ENCODE data around the gene IL25. TPM values are rescaled to one million over a fixed set of nuclear protein-coding genes. Genes with fewer than 3 reads are reported as not detected.

The IL25 gene
- total and polyA plus RNA-seq, 7 donors, result 0.01 TPM; not detected in 6

GRCh38 chr14:23344481-23344880 lies 28.1 kb upstream of the IL25 start:
- intact Hi-C loops (cut with DNase I), result no loop called here
- H3K4me3 ChIP-seq, result no peak overlapping the region
- ATAC-seq (no peak), DNase-seq (no peak)
- H3K27me3 ChIP-seq (ENCODE audit: insufficient read depth in 3 of 3, low read length in 2 of 3), result no peaks in the 10 kb centered on the region
- H3K4me1 ChIP-seq, result no peaks in the 10 kb centered on the region
- TF ChIP-seq CTCF (IDR thresholded peaks at IDR 0.05), result no peak
- WGBS, 3 donors, result 55 to 66% (median 60%) methylated on average over 3 of the region's 3 CpGs
- no peak overlapping the region for H3K27ac ChIP-seq
- no peaks in the 10 kb centered on the region for H3K36me3 ChIP-seq (ENCODE audit: insufficient read depth in 1 of 2, low read depth in 1 of 2)
- H3K9me3 ChIP-seq, result no peaks in the 10 kb centered on the region

GRCh38 chr14:23345987-23346692 lies 26.5 kb upstream of the IL25 start:
- no peaks in the 10 kb centered on the region for H3K36me3 ChIP-seq (ENCODE audit: insufficient read depth in 1 of 2, low read depth in 1 of 2)
- H3K4me1 ChIP-seq, result no peaks in the 10 kb centered on the region
- no peak overlapping the region for H3K27ac ChIP-seq
- intact Hi-C loops (cut with DNase I), result no loop called here
- H3K9me3 ChIP-seq, result no peaks in the 10 kb centered on the region
- H3K27me3 ChIP-seq (ENCODE audit: insufficient read depth in 3 of 3, low read length in 2 of 3), result peaks cover 0 to 12% (median 0%) of the 10 kb centered on the region in 3 donors
- WGBS, 3 donors, result 73 to 86% (median 83%) methylated on average over 13 of the region's 13 CpGs
- no peak for TF ChIP-seq CTCF (IDR thresholded peaks at IDR 0.05)
- H3K4me3 ChIP-seq, result no peak overlapping the region
- DNase-seq (no peak), ATAC-seq (no peak)

GRCh38 chr14:23346693-23347405 lies 25.8 kb upstream of the IL25 start:
- no peaks in the 10 kb centered on the region for H3K36me3 ChIP-seq (ENCODE audit: insufficient read depth in 1 of 2, low read depth in 1 of 2)
- DNase-seq (no peak), ATAC-seq (no peak)
- intact Hi-C loops (cut with DNase I), result no loop called here
- H3K4me3 ChIP-seq, result no peak overlapping the region
- H3K9me3 ChIP-seq, result no peaks in the 10 kb centered on the region
- WGBS, 3 donors, result 80 to 81% (median 81%) methylated on average over 24 to 27 of the region's 27 CpGs
- no peak for TF ChIP-seq CTCF (IDR thresholded peaks at IDR 0.05)
- no peak overlapping the region for H3K27ac ChIP-seq
- peaks cover 0 to 19% (median under 1%) of the 10 kb centered on the region in 3 donors for H3K27me3 ChIP-seq (ENCODE audit: insufficient read depth in 3 of 3, low read length in 2 of 3)
- H3K4me1 ChIP-seq, result peaks cover 3% of the 10 kb centered on the region

GRCh38 chr14:23347406-23348296 lies 25.0 kb upstream of the IL25 start:
- WGBS, 3 donors, result 90 to 95% (median 95%) methylated on average over 17 to 19 of the region's 19 CpGs
- no peak for TF ChIP-seq CTCF (IDR thresholded peaks at IDR 0.05)
- Histone ChIP-seq H3K4me1 (peaks cover 11% of the 10 kb centered on the region), H3K4me3 (no peak overlapping the region), H3K9me3 (no peaks in the 10 kb centered on the region), H3K27ac (no peak overlapping the region), H3K36me3 (ENCODE audit: insufficient read depth in 1 of 2, low read depth in 1 of 2) (no peaks in the 10 kb centered on the region), H3K27me3 (ENCODE audit: insufficient read depth in 3 of 3, low read length in 2 of 3) (peaks cover 0 to 27% (median 7%) of the 10 kb centered on the region in 3 donors)
- DNase-seq (no peak), ATAC-seq (no peak)
- intact Hi-C loops (cut with DNase I), result no loop called here

Measured in psoas muscle (tissue), 8 donors.